GM12801 (cell line): ENCODE data around the gene MCEMP1.

Experiments
- TF ChIP-seq, protein P1 (sequence below): IDR thresholded peaks from one replicate; pipeline ENCODE4 v1.5.1; 2011; ENCODE audit warnings: control low read depth; ENCODE audit not compliant: insufficient read length; ENCODE audit errors: extremely low read depth

The MCEMP1 gene

DNA sequence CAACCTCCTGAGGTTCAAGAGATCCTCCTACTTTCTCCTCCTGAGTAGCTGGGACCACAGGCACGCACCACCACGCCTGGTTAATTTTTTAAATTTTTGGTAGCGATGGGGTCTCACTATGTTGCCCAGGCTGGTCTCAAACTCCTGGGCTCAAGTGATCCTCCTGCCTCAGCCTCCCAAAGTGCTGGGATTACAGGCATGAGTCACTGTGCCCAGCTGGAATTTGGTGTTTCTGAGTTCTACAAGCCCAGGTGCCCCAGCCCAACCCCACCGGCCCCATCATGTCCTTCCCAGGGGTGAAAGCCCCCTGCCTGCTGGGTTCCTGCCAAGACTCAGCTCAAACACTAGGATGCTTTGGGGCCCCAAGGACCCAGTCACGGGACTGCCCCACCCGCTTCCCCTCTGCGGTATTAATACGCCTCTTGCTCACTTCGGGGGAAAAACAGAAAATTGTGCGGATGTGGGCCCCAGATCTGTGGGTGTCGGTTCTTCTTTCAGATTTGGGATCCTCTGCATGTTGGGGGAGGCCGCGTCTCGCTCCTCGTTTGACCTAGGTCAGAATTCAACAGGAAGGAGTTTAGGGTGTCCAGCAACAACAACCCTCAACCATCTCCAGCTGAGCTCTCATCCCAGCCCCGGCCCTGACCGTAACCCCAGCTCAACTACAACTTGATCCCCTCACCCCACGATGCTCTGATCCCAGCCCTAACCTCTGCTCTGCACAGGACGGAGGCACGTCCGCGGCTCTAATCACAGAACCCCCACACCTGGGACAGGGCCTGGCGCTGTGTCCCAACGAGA lies 28.7 kb downstream of the MCEMP1 start:
- TF ChIP-seq, protein P1, sequence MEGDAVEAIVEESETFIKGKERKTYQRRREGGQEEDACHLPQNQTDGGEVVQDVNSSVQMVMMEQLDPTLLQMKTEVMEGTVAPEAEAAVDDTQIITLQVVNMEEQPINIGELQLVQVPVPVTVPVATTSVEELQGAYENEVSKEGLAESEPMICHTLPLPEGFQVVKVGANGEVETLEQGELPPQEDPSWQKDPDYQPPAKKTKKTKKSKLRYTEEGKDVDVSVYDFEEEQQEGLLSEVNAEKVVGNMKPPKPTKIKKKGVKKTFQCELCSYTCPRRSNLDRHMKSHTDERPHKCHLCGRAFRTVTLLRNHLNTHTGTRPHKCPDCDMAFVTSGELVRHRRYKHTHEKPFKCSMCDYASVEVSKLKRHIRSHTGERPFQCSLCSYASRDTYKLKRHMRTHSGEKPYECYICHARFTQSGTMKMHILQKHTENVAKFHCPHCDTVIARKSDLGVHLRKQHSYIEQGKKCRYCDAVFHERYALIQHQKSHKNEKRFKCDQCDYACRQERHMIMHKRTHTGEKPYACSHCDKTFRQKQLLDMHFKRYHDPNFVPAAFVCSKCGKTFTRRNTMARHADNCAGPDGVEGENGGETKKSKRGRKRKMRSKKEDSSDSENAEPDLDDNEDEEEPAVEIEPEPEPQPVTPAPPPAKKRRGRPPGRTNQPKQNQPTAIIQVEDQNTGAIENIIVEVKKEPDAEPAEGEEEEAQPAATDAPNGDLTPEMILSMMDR = no peak

DNA sequence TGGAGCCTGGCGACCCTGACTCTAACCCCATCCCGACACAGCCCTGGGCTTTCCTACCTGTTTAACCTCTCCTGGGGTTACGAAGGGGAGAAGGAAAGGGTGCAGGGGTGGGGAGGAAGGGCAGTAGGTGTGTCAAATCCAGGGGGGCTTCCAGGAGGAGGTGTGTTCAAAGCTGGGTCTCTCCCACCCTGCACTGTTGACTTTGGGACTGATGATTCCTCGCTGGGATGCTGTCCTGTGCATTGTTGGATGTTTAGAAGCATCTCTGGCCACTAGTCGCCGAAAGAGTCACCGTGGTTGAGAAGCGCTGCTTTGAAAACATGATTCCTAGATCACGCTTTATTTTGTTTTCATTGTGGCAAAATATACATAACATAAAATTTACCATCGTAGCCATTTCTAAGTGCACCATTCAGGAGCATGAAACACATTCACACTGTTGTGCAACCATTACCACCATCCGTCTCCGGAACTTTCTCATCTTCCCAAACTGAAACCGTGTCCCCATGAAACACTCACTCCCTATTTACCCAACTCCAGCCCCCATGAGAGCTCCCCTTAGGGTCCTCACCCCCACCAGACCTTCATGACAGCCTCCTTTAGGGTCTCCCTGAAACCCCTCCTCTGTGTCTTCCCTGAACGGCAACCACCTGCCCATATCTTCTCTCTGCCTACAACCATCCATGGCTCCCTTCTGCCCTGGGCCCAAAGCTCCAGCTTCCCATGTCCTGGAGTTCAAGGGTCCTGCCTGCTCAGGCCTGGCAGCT lies 29.5 kb downstream of the MCEMP1 start:
- TF ChIP-seq, protein P1 = no peak

DNA sequence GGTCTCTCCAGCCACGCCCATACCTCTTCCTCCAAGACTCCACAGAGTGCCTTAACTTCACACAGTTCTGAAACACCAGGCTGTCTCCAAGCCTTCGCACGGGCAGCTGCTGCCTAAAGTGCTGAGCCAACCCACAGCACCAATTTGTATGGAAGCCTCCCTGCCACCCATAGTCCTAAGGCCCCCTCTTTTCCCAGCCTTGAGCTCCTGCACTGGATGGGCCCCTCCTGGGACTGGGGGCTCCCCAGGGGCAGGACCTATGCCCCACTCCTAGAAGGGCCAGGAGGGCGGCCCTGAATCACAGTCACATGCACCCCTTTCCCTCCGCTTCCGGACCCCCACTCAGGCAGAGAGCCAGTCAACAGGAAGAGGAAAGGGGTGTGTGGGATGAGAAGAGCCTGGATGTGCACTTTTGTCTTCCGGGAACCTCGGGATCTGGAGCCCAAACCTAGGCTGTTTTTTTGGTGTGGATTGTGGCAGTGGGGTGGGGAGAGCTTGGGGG lies 30.1 kb downstream of the MCEMP1 start:
- TF ChIP-seq, protein P1 = no peak

DNA sequence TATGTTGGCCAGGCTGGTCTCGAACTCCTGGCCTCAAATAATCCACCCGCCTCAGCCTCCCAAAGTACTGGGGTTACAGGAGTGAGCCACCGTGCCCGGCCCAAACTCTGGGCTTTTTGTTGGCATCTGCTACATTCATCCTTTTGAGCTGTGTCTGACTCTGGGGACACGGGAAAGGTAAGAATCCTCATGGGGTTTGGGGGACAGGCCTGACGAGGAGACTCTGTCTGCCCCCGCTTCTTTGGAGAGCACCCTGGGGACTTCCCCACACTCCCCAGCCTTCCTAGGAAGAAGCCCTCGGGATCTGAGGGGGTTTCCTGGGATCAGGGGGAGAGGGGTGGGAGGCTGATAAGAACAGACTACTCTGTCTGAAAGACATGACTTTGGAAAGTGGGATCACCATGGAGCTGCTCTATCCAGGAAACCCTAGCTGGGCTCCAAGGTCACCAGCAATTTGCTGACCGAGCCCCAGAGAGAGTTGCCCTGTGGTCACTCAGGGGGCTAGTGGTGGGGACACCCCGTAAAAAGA lies 33.1 kb downstream of the MCEMP1 start:
- TF ChIP-seq, protein P1 = no peak

DNA sequence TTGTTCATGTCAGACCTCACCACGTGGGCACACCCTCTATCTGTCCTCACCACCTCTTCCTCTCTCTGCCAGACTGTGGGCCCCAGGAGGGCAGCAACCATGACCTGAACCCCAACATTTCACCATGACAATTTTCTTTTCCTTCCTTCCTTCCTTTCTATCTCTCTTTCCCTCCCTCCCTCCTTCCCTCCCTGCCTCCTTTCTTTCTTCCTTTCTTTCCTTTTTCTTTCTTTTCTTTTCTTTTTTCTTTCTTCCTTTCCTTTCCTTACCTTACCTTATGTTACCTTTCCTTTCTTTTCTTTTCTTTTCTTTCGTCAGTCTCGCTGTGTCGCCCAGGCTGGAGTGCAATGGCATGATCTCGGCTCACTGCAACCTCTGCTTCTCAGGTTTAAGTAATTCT lies 33.7 kb downstream of the MCEMP1 start:
- TF ChIP-seq, protein P1 = no peak

DNA sequence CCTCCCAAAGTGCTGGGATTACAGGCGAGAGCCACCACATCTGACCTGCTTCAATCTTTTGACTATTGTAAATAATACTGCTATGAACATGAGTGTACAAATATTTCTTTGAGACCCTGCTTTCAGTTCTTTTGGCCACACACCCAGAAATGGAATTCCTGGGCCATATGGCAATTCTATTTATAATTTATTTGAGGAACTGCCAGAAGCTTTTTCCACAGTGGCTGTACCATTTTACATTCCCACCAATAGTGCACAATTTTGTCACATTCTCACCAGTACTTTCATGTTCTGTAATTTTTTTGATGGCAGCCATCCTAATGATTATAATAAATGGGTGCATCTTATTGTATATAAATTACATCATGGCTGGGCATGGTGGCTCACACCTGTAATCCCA lies 38.8 kb downstream of the MCEMP1 start:
- TF ChIP-seq, protein P1 = no peak

DNA sequence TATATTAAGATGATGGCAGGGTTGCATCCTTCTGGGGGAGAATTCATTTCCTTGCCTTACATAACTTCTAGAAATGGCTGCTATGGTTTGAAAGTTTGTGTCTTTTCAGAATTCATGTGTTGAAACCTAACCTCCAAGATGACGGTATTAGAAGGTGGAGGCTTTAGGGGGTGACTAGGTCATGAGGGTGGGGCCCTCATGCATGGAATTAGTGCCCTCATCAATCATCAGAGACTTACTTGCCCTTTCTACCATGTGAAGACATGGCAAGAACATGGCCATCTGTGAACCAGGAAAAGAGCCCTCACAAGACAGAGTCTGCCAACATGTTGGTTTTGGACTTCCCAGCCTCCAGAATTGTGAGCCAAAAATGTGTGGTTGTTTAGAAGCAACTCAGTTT lies 39.9 kb downstream of the MCEMP1 start:
- TF ChIP-seq, protein P1 = no peak
